Activated CD8-positive, alpha-beta memory T cell treated with anti-CD3 and anti-CD28 coated beads, Interleukin-2, amount 50 U/mL, for 1 hour (primary cell): ENCODE results near the gene FXYD1.
"Not testable (repeated sequence)": the region's sequence is repeated elsewhere in the genome, so short reads cannot be mapped to it uniquely, and the experiment has no call there.

Experiments used
- DNase-seq: peaks from one replicate; pipeline ENCODE4 v3.0.0-alpha.2; 2020; ENCODE audit errors: extremely low read depth

Gene FXYD1

GRCh38 chr19:35125270-35125717, 13.3 kb upstream of the FXYD1 start:
- DNase-seq: no peak

GRCh38 chr19:35125749-35126623, 12.6 kb upstream of the FXYD1 start:
- DNase-seq: no peak

- DNase-seq: no peak
These were observed 12.0 kb upstream of the FXYD1 start for GRCh38 chr19:35126624-35126959.

GRCh38 chr19:35127871-35128270, 10.8 kb upstream of the FXYD1 start:
- DNase-seq: no peak

GRCh38 chr19:35128398-35129057, 10.1 kb upstream of the FXYD1 start:
- DNase-seq: no peak

GRCh38 chr19:35129724-35130274, 8.8 kb upstream of the FXYD1 start:
- not testable (repeated sequence) for DNase-seq

- DNase-seq: no peak
These were observed 7.6 kb upstream of the FXYD1 start for GRCh38 chr19:35130761-35131720.

- DNase-seq: no peak
These were observed 6.4 kb upstream of the FXYD1 start for GRCh38 chr19:35132254-35132653.

GRCh38 chr19:35133826-35134225, 4.8 kb upstream of the FXYD1 start:
- no peak for DNase-seq

- DNase-seq: no peak
These were observed 3.9 kb upstream of the FXYD1 start, which contains the start of gene LGI4 for GRCh38 chr19:35134601-35135242. TSS of gene LGI4 (minus strand) at chr19:35135059. CDS start at chr19:35134680, 379 bp downstream.

- no peak for DNase-seq
These were observed 3.2 kb upstream of the FXYD1 start for GRCh38 chr19:35135389-35135909.

GRCh38 chr19:35136231-35136630, 2.4 kb upstream of the FXYD1 start:
- DNase-seq: no peak

GRCh38 chr19:35136977-35137702, 1.5 kb upstream of the FXYD1 start:
- DNase-seq: no peak

GRCh38 chr19:35140207-35140961, 1.8 kb downstream of the FXYD1 start:
- DNase-seq: no peak

- DNase-seq: peak; percentile 78
These were observed 2.6 kb downstream of the FXYD1 start for GRCh38 chr19:35140962-35141836.

GRCh38 chr19:35141837-35142605, 3.4 kb downstream of the FXYD1 start:
- no peak for DNase-seq

- no peak for DNase-seq
These were observed 4.1 kb downstream of the FXYD1 start for GRCh38 chr19:35142606-35143230.
